PC-9 (cell line): ENCODE data around the gene ADORA1. TPM values are rescaled to one million over a fixed set of nuclear protein-coding genes. Genes with fewer than 3 reads are reported as not detected.

ENCODE experiments used
- BruUV-seq: library from RNA; stranded (reverse); fragments of 400-500 nt; replicated peaks from 2 replicates; lab custom pipeline; 2021; lab: Mats Ljungman, UMichigan
- CTCF ChIA-PET: fragments of 300-600 bp; sonication (Branson Sonifier 250); formaldehyde crosslinking; loops from one replicate; lab custom pipeline; 2022; ENCODE audit warnings: antibody characterized with exemption; lab: Charles Lee
- POLR2A ChIA-PET: fragments of 300-600 bp; sonication (Branson Sonifier 250); formaldehyde crosslinking; loops from one replicate; lab custom pipeline; 2022; ENCODE audit warnings: antibody characterized with exemption; ENCODE audit not compliant: unreplicated experiment; lab: Charles Lee
- DNase-seq, 2 experiments: peaks; one replicate each; pipeline versions ENCODE4 v3.0.0 to v3.0.0-alpha.2; 2015 to 2022; ENCODE audit warnings: mixed read lengths in 1 of 2
- H2AFZ ChIP-seq: fragments of 200-600 bp; sonication (generic); 2 replicates; pipeline ENCODE4 v1.8.1; 2017; ENCODE audit warnings: antibody characterized with exemption
- H3F3A ChIP-seq: fragments of 200-600 bp; sonication (generic); 2 replicates; pipeline ENCODE4 v1.8.1; 2017; ENCODE audit warnings: antibody characterized with exemption, mild to moderate bottlenecking, low read depth; ENCODE audit not compliant: insufficient read depth
- H3K27ac ChIP-seq: fragments of 200-600 bp; sonication (generic); 2 replicates; pipeline ENCODE4 v1.6.1; 2016; ENCODE audit warnings: mixed run types
- H3K27me3 ChIP-seq: fragments of 200-600 bp; sonication (generic); 2 replicates; pipeline ENCODE4 v1.6.1; 2016; ENCODE audit warnings: low read depth, mixed run types; ENCODE audit not compliant: insufficient read depth
- H3K36me3 ChIP-seq: fragments of 200-600 bp; sonication (generic); 2 replicates; pipeline ENCODE4 v1.6.1; 2016; ENCODE audit warnings: low read depth, mixed run types
- H3K4me1 ChIP-seq: fragments of 200-600 bp; sonication (generic); replicated peaks from 2 replicates; pipeline ENCODE4 v1.6.1; 2016; ENCODE audit warnings: mixed run types; ENCODE audit not compliant: insufficient read depth
- H3K4me2 ChIP-seq: fragments of 200-600 bp; sonication (generic); 2 replicates; pipeline ENCODE4 v1.6.1; 2017; ENCODE audit warnings: mixed run types
- H3K4me3 ChIP-seq: fragments of 200-600 bp; sonication (generic); 2 replicates; pipeline ENCODE4 v1.6.1; 2016; ENCODE audit warnings: mixed run types
- H3K79me2 ChIP-seq: fragments of 200-600 bp; sonication (generic); 2 replicates; pipeline ENCODE4 v1.6.1; 2017; ENCODE audit warnings: low read depth, mixed run types
- H3K9me2 ChIP-seq: fragments of 200-600 bp; sonication (generic); 2 replicates; pipeline ENCODE4 v1.8.1; 2017; ENCODE audit warnings: mild to moderate bottlenecking; ENCODE audit not compliant: insufficient read depth
- H3K9me3 ChIP-seq: fragments of 200-600 bp; sonication (generic); 2 replicates; pipeline ENCODE4 v1.8.1; 2016; ENCODE audit warnings: low read depth; ENCODE audit not compliant: insufficient read depth
- H4K20me1 ChIP-seq: fragments of 200-600 bp; sonication (generic); 2 replicates; pipeline ENCODE4 v1.8.1; 2017; ENCODE audit not compliant: insufficient read depth
- CTCF ChIP-seq: fragments of 200-600 bp; sonication (generic); conservative IDR thresholded peaks from 2 replicates; pipeline ENCODE4 v1.6.1; 2017; ENCODE audit warnings: mixed run types, antibody characterized with exemption, mild to moderate bottlenecking, moderate library complexity
- EZH2 ChIP-seq: fragments of 200-600 bp; sonication (generic); IDR thresholded peaks from 2 replicates; pipeline ENCODE4 v1.8.0; 2017; ENCODE audit warnings: antibody characterized with exemption, low read depth
- intact Hi-C: fragments of 100-400 bp; cut with micrococcal nuclease; formaldehyde crosslinking; loops from one replicate; pipeline ENCODE4 v1.10.0; 2022; ENCODE audit not compliant: unreplicated experiment
- total RNA-seq: library from RNA; stranded (reverse); gene quantifications from 2 replicates; pipeline ENCODE4 v1.2.3, GENCODE V29; 2021

The ADORA1 gene
- total RNA-seq, 1 experiment from 2014 or later, result 8.3 TPM

GRCh38 chr1:203200916-203201315 is 73.4 kb downstream of the ADORA1 start:
- H3K79me2 ChIP-seq, result no peaks in the 10 kb centered on the region
- CTCF ChIA-PET, result interaction anchor here (0.6 kb wide), 1 partner anchor 21 kb away, joined by 4 read pairs; no protein-coding TSS in a partner anchor
- H3K4me2 ChIP-seq, result no peak overlapping the region
- H3K27me3 ChIP-seq, result no peaks in the 10 kb centered on the region
- no peaks in the 10 kb centered on the region for H3K36me3 ChIP-seq
- no peak overlapping the region for H3K4me3 ChIP-seq
- H2AFZ ChIP-seq, result no peak overlapping the region
- no peaks in the 10 kb centered on the region for H3K9me3 ChIP-seq
- no peak overlapping the region for H3K27ac ChIP-seq
- H3F3A ChIP-seq, result no peaks in the 10 kb centered on the region
- H3K9me2 ChIP-seq, result no peaks in the 10 kb centered on the region
- POLR2A ChIA-PET, result interaction anchor here (0.6 kb wide), 1 partner anchor 59 kb away, joined by 4 read pairs; no protein-coding TSS in a partner anchor
- 0 out of 2 replicates have a peak, but pooled peaks cover 3% of the 10 kb centered on the region for H3K4me1 ChIP-seq
- intact Hi-C loops, result no loop called here
- no TSS peak for BruUV-seq
- TF ChIP-seq CTCF, result no peak
- no peak for TF ChIP-seq EZH2
- no peak for DNase-seq
- H4K20me1 ChIP-seq, result no peaks in the 10 kb centered on the region

GRCh38 chr1:203201516-203202205 is 74.1 kb downstream of the ADORA1 start:
- TF ChIP-seq EZH2 (no peak), CTCF (no peak)
- Histone ChIP-seq H3K9me3 (no peaks in the 10 kb centered on the region), H3K36me3 (no peaks in the 10 kb centered on the region), H3K27me3 (no peaks in the 10 kb centered on the region), H2AFZ (no peak overlapping the region), H3K4me2 (no peak overlapping the region), H3K9me2 (no peaks in the 10 kb centered on the region), H3K79me2 (no peaks in the 10 kb centered on the region), H3F3A (no peaks in the 10 kb centered on the region), H3K27ac (no peak overlapping the region), H4K20me1 (no peaks in the 10 kb centered on the region), H3K4me3 (no peak overlapping the region), H3K4me1 (0 out of 2 replicates have a peak, but pooled peaks cover 3% of the 10 kb centered on the region)
- no peak for DNase-seq
- intact Hi-C loops, result no loop called here
- ChIA-PET POLR2A (interaction anchor here (0.6 kb wide), 1 partner anchor 58 kb away, joined by 4 read pairs; no protein-coding TSS in a partner anchor), CTCF (no interaction called here)
- BruUV-seq, result no TSS peak

GRCh38 chr1:203202431-203203245 is 75.1 kb downstream of the ADORA1 start:
- H3K36me3 ChIP-seq, result no peaks in the 10 kb centered on the region
- no TSS peak for BruUV-seq
- H3K27ac ChIP-seq, result no peak overlapping the region
- DNase-seq, result no peak
- TF ChIP-seq EZH2 (no peak), CTCF (no peak)
- no peaks in the 10 kb centered on the region for H3K27me3 ChIP-seq
- no peak overlapping the region for H2AFZ ChIP-seq
- H3F3A ChIP-seq, result no peaks in the 10 kb centered on the region
- H3K9me3 ChIP-seq, result no peaks in the 10 kb centered on the region
- H3K4me1 ChIP-seq, result 0 out of 2 replicates have a peak, but pooled peaks cover 3% of the 10 kb centered on the region
- no peaks in the 10 kb centered on the region for H3K9me2 ChIP-seq
- CTCF ChIA-PET, result interaction anchor here (0.6 kb wide), 1 partner anchor 404 kb away, joined by 9 read pairs; no protein-coding TSS in a partner anchor
- POLR2A ChIA-PET, result no interaction called here
- H4K20me1 ChIP-seq, result no peaks in the 10 kb centered on the region
- no peak overlapping the region for H3K4me3 ChIP-seq
- intact Hi-C loops, result no loop called here
- no peak overlapping the region for H3K4me2 ChIP-seq
- no peaks in the 10 kb centered on the region for H3K79me2 ChIP-seq
